ENCODE measurements around the gene JARID2.
"Not testable (repeated sequence)": the region's sequence is repeated elsewhere in the genome, so short reads cannot be mapped to it uniquely, and the experiment has no call there.

The JARID2 gene

DNA sequence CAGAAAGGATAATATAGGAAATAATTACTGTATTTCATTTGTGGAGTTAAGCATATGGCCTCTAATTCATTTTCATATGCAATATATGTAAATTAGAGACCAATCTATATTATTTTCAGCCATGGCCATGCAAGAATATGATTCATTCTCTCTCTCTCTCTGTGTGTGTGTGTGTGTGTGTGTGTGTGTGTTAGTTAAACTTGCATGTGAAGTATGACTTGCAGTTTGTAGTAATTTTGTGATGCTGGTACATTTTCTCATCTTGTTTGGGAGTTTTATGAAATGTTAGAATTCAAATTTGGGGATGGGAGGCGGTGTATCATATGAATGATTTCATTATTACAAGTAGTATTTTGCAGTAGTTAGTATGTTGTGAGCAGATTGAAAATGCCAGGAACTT, 74.8 kb downstream of the JARID2 start:
- H3K27me3 ChIP-seq (ENCODE audit: control insufficient read depth in 1 of 2, insufficient read depth in 2 of 2, low read length in 2 of 2), result no peaks in the 10 kb centered on the region
- H3K36me3 ChIP-seq (ENCODE audit: control insufficient read depth in 1 of 2, insufficient read depth in 2 of 2, low read length in 2 of 2), result no peaks in the 10 kb centered on the region
- H3K4me1 ChIP-seq (ENCODE audit: control insufficient read depth in 1 of 2, insufficient read depth in 2 of 2, low read length in 2 of 2), result peaks cover 17 to 44% of the 10 kb centered on the region in 2 donors
- no peak overlapping the region for H3K4me3 ChIP-seq (ENCODE audit: low read depth in 1 of 2, low read length in 2 of 2)
- H3K27ac ChIP-seq (ENCODE audit: low read depth, low read length), result no peak overlapping the region
- H3K9ac ChIP-seq (ENCODE audit: low read depth in 1 of 2, low read length in 2 of 2), result no peak overlapping the region
- H3K9me3 ChIP-seq (ENCODE audit: control insufficient read depth in 1 of 2, low read length in 2 of 2), result no peaks in the 10 kb centered on the region

DNA sequence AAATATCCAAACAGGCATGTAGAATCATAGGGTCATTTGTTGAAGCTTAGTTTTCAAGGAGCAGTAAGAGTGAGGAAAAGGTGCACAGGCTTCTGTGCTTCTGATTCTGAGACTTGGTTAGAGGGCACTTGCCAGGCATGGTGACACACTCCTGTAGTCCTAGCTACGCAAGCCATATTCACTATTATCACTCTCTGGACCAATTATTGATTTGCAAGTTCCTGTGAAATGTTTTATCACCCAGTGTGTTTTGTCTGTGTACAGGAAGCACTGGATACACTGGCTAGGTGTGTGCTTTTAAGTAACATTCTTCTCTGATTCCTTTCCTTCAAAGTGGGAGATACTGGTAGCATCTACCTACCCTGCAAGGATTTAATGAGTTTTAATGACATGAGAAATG, 76.3 kb downstream of the JARID2 start:
- H3K9me3 ChIP-seq (ENCODE audit: control insufficient read depth in 1 of 2, low read length in 2 of 2), result no peaks in the 10 kb centered on the region
- H3K9ac ChIP-seq (ENCODE audit: low read depth in 1 of 2, low read length in 2 of 2), result no peak overlapping the region
- peaks cover 21 to 54% of the 10 kb centered on the region in 2 donors for H3K4me1 ChIP-seq (ENCODE audit: control insufficient read depth in 1 of 2, insufficient read depth in 2 of 2, low read length in 2 of 2)
- no peaks in the 10 kb centered on the region for H3K36me3 ChIP-seq (ENCODE audit: control insufficient read depth in 1 of 2, insufficient read depth in 2 of 2, low read length in 2 of 2)
- no peak overlapping the region for H3K4me3 ChIP-seq (ENCODE audit: low read depth in 1 of 2, low read length in 2 of 2)
- no peak overlapping the region for H3K27ac ChIP-seq (ENCODE audit: low read depth, low read length)
- H3K27me3 ChIP-seq (ENCODE audit: control insufficient read depth in 1 of 2, insufficient read depth in 2 of 2, low read length in 2 of 2), result no peaks in the 10 kb centered on the region

DNA sequence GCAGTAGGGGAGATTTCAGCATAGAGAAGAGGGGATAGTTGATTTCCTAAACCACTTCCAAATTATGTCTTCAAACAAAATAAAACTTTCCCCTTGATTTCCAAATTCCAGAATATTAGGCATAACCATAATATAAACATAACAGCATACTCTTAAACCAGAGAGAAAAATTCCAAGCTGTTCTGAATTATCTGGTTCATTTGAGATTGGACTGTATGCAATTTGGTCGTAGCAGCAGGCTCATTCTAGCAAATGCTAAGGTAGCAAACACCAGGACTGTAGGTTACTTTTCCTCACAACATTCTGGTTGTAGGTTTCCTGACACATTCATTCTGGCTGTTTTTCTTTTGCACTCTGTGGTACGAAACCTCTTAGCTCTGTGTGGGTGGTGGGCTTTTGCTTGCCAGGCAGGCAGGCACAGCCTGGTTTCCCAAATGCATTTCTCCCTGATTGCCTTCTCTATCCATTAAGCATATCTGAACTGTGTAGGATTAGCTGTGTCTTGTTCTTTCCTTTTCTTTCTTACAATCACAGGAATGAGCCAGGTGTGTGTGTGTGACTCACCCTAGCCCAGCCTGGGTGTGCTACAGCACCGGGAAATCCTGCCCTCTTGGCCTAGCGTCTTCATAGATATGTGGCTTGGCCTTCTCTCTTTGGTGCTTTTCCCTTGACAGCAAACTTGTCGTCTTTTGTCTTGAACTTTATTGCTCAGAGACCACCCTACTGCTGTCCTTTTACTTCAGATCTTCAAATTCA, 77.1 kb downstream of the JARID2 start:
- Histone ChIP-seq H3K27me3 (ENCODE audit: control insufficient read depth in 1 of 2, insufficient read depth in 2 of 2, low read length in 2 of 2) (no peaks in the 10 kb centered on the region), H3K36me3 (ENCODE audit: control insufficient read depth in 1 of 2, insufficient read depth in 2 of 2, low read length in 2 of 2) (no peaks in the 10 kb centered on the region), H3K9me3 (ENCODE audit: control insufficient read depth in 1 of 2, low read length in 2 of 2) (no peaks in the 10 kb centered on the region), H3K27ac (ENCODE audit: low read depth, low read length) (no peak overlapping the region), H3K4me1 (ENCODE audit: control insufficient read depth in 1 of 2, insufficient read depth in 2 of 2, low read length in 2 of 2) (peaks cover 26 to 49% of the 10 kb centered on the region in 2 donors), H3K4me3 (ENCODE audit: low read depth in 1 of 2, low read length in 2 of 2) (no peak overlapping the region), H3K9ac (ENCODE audit: low read depth in 1 of 2, low read length in 2 of 2) (no peak overlapping the region)

DNA sequence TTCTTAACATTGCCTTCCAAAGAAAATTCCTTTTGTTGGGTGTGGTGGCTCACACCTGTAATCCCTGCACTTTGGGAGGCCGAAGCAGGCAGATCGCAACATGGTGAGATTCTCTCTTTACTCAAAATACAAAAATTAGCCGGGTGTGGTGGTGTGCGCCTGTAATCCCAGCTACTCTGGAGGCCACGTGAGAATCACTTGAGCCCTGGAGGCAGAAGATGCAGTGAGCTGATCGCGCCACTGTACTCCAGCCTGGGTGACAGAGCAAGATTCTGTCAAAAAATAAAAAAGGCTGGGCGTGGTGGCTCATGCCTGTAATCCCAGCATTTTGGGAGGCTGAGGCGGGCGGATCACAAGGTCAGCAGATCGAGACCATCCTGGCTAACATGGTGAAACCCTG, 77.7 kb downstream of the JARID2 start:
- not testable (repeated sequence) for H3K27ac ChIP-seq (ENCODE audit: low read depth, low read length); H3K36me3 ChIP-seq (ENCODE audit: control insufficient read depth in 1 of 2, insufficient read depth in 2 of 2, low read length in 2 of 2); H3K4me3 ChIP-seq (ENCODE audit: low read depth in 1 of 2, low read length in 2 of 2); H3K9me3 ChIP-seq (ENCODE audit: control insufficient read depth in 1 of 2, low read length in 2 of 2); H3K9ac ChIP-seq (ENCODE audit: low read depth in 1 of 2, low read length in 2 of 2); H3K27me3 ChIP-seq (ENCODE audit: control insufficient read depth in 1 of 2, insufficient read depth in 2 of 2, low read length in 2 of 2)
- peaks cover 28 to 53% of the 10 kb centered on the region in 2 donors for H3K4me1 ChIP-seq (ENCODE audit: control insufficient read depth in 1 of 2, insufficient read depth in 2 of 2, low read length in 2 of 2)

DNA sequence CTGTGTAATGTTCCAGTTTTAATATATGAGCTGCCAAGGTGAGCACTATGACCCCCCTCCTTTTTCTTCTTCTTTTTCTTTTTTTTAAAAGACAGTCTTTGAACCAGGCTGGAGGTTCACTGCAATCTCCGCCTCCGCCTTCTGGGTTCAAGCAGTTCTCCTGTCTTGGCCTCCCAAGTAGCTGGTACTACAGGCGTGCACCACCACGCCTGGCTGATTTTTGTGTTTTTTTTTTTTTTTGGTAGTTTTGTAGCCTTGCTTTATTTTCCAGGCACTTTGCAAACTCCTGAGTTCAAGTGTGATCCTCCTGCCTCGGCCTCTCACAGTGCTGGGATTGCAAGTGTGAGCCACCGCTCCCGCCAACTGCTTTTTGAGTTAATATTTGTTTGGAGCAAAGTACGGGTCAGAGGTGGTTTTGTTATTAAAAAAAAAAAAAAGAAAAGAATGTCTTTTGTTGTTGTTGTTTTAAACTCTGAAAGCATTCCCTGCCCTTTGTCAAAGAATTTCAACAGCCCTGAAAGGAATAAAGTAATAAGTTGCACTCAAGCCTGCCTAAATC, 78.6 kb downstream of the JARID2 start:
- Histone ChIP-seq H3K9me3 (ENCODE audit: control insufficient read depth in 1 of 2, low read length in 2 of 2) (no peaks in the 10 kb centered on the region), H3K36me3 (ENCODE audit: control insufficient read depth in 1 of 2, insufficient read depth in 2 of 2, low read length in 2 of 2) (no peaks in the 10 kb centered on the region), H3K4me3 (ENCODE audit: low read depth in 1 of 2, low read length in 2 of 2) (no peak overlapping the region), H3K27ac (ENCODE audit: low read depth, low read length) (no peak overlapping the region), H3K9ac (ENCODE audit: low read depth in 1 of 2, low read length in 2 of 2) (no peak overlapping the region), H3K27me3 (ENCODE audit: control insufficient read depth in 1 of 2, insufficient read depth in 2 of 2, low read length in 2 of 2) (no peaks in the 10 kb centered on the region), H3K4me1 (ENCODE audit: control insufficient read depth in 1 of 2, insufficient read depth in 2 of 2, low read length in 2 of 2) (peaks cover 37 to 60% of the 10 kb centered on the region in 2 donors)

DNA sequence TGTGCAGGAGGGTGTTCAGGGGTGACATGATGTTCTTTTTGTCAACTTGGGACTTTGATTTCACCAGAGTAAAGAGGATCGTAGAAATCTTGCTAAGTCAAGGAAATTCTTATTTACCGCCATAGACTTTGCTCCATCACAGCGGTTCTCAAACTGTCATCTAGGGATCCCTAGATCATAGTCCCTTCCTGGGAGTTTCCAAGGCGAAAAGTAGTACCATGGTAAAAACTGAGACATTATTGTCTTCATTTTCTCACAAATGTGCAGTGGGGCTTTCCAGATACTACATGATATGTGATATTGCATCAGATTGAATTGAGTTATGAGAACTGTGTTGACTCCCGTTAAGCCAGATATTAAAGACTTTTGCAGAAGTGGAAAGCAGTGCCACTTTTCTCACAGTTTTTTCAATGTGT, 79.7 kb downstream of the JARID2 start:
- Histone ChIP-seq H3K9ac (ENCODE audit: low read depth in 1 of 2, low read length in 2 of 2) (no peak overlapping the region), H3K4me3 (ENCODE audit: low read depth in 1 of 2, low read length in 2 of 2) (no peak overlapping the region), H3K36me3 (ENCODE audit: control insufficient read depth in 1 of 2, insufficient read depth in 2 of 2, low read length in 2 of 2) (no peaks in the 10 kb centered on the region), H3K4me1 (ENCODE audit: control insufficient read depth in 1 of 2, insufficient read depth in 2 of 2, low read length in 2 of 2) (peaks cover 45 to 66% of the 10 kb centered on the region in 2 donors), H3K27me3 (ENCODE audit: control insufficient read depth in 1 of 2, insufficient read depth in 2 of 2, low read length in 2 of 2) (no peaks in the 10 kb centered on the region), H3K9me3 (ENCODE audit: control insufficient read depth in 1 of 2, low read length in 2 of 2) (no peaks in the 10 kb centered on the region), H3K27ac (ENCODE audit: low read depth, low read length) (no peak overlapping the region)

DNA sequence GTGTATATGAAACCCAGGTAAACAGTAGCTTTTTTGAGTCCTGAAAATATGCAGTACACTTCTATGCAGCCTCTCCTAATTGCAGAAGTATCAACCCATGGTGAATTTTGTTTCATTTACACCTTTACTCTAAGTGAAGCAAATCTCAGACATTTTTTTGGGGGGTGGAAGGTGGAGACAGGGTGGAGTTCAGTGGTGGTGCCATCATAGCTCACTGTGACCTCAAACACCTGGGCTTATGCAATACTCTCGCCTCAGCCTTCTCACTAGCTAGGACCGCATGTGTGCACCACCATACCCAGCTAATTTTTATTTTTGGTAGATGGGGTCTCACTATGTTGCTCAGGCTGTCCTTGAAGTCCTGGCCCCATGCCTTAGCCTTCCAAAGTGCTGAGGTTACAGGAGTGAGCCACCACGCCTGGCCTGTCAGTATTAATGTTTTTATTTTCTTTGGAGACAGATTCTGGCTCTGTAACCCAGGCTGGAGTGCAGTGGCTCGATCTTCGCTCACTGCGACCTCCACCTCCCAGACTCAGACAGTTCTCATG, 80.3 kb downstream of the JARID2 start:
- Histone ChIP-seq H3K9me3 (ENCODE audit: control insufficient read depth in 1 of 2, low read length in 2 of 2) (no peaks in the 10 kb centered on the region), H3K27ac (ENCODE audit: low read depth, low read length) (no peak overlapping the region), H3K4me1 (ENCODE audit: control insufficient read depth in 1 of 2, insufficient read depth in 2 of 2, low read length in 2 of 2) (peaks cover 47 to 60% of the 10 kb centered on the region in 2 donors), H3K27me3 (ENCODE audit: control insufficient read depth in 1 of 2, insufficient read depth in 2 of 2, low read length in 2 of 2) (no peaks in the 10 kb centered on the region), H3K4me3 (ENCODE audit: low read depth in 1 of 2, low read length in 2 of 2) (no peak overlapping the region), H3K9ac (ENCODE audit: low read depth in 1 of 2, low read length in 2 of 2) (no peak overlapping the region), H3K36me3 (ENCODE audit: control insufficient read depth in 1 of 2, insufficient read depth in 2 of 2, low read length in 2 of 2) (no peaks in the 10 kb centered on the region)

DNA sequence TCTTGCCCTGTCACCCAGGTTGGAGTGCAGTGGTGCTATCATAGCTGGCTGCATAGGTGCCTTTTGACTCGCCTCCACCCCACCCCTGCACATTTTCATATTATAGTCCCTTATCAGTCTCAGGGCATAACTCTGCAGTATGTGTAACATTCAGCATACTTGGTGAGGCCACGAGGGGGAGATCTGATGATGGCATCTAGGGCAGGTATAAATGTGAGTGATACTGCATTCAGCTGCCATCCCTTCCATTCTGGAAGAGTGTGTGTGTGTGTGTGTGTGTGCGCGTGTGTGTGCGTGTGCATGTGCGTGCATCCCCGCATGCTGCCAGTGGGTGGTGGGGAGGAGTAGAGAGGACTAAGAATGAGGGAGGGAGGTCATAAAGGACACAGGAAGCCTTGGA, 81.4 kb downstream of the JARID2 start:
- Histone ChIP-seq H3K4me1 (ENCODE audit: control insufficient read depth in 1 of 2, insufficient read depth in 2 of 2, low read length in 2 of 2) (peaks cover 47 to 52% of the 10 kb centered on the region in 2 donors), H3K27ac (ENCODE audit: low read depth, low read length) (no peak overlapping the region), H3K4me3 (ENCODE audit: low read depth in 1 of 2, low read length in 2 of 2) (no peak overlapping the region), H3K9ac (ENCODE audit: low read depth in 1 of 2, low read length in 2 of 2) (no peak overlapping the region), H3K27me3 (ENCODE audit: control insufficient read depth in 1 of 2, insufficient read depth in 2 of 2, low read length in 2 of 2) (no peaks in the 10 kb centered on the region), H3K9me3 (ENCODE audit: control insufficient read depth in 1 of 2, low read length in 2 of 2) (no peaks in the 10 kb centered on the region), H3K36me3 (ENCODE audit: control insufficient read depth in 1 of 2, insufficient read depth in 2 of 2, low read length in 2 of 2) (no peaks in the 10 kb centered on the region)

DNA sequence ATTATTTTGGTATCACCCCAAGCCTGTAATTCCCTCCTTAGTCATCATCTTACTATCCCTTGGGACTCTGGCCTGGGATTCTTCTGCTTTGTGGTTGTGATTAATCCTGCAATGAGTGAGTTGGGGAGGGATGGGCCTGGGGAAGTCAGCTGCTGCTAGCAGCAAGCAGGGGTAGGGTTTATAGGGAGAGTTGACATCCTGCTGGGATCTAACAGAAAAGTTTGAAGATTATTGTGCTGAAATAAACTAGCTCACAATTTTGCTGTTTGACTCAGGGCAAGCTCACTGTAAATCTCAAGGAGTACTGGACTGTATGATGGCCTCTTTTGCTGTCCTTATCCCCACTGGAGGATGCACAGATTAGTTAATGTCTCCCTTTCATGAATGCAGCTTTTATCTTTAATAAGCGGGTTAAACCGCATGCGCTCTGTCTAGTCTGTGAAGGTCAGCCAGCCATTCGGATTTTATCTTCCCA, 83.4 kb downstream of the JARID2 start:
- Histone ChIP-seq H3K4me1 (ENCODE audit: control insufficient read depth in 1 of 2, insufficient read depth in 2 of 2, low read length in 2 of 2) (peaks cover 33 to 38% of the 10 kb centered on the region in 2 donors), H3K9ac (ENCODE audit: low read depth in 1 of 2, low read length in 2 of 2) (no peak overlapping the region), H3K27ac (ENCODE audit: low read depth, low read length) (no peak overlapping the region), H3K9me3 (ENCODE audit: control insufficient read depth in 1 of 2, low read length in 2 of 2) (no peaks in the 10 kb centered on the region), H3K36me3 (ENCODE audit: control insufficient read depth in 1 of 2, insufficient read depth in 2 of 2, low read length in 2 of 2) (no peaks in the 10 kb centered on the region), H3K4me3 (ENCODE audit: low read depth in 1 of 2, low read length in 2 of 2) (no peak overlapping the region), H3K27me3 (ENCODE audit: control insufficient read depth in 1 of 2, insufficient read depth in 2 of 2, low read length in 2 of 2) (no peaks in the 10 kb centered on the region)

DNA sequence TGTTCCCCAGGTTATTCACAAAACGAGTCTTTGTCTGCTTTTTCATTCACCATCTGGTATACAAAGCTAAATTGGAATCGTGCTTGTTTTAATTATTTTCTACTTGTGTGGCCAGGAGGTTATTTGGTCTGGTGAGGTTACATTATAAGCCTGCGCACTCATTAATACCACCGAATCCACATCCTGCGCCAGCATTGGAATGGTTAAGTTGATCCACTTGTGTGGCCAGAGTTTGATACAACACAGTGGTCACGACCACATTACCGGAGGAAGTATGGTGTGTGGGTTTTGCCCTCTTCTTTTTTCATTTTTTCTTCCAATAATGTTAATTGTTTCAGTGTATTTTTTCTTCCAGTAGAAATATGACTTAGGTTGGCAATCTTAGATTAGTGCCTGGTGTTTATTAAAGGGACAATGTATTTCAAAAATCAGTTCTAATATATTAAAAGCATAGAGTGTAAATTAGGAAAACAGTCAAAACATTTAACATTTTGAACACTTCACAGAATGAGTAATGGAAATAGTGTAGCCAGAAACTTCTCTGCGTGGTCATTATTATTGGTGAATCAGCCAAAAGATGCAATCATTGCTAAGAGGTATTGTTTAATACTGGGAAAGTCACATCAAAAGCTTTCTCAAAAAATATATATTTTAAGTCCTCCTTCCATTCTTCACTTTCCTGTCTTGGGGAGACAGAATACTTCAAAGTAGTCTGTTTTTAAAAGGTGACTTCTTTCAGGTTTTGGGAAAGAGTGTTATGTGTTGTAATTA, 84.5 kb downstream of the JARID2 start:
- Histone ChIP-seq H3K4me1 (ENCODE audit: control insufficient read depth in 1 of 2, insufficient read depth in 2 of 2, low read length in 2 of 2) (peaks cover 33 to 38% of the 10 kb centered on the region in 2 donors), H3K27ac (ENCODE audit: low read depth, low read length) (no peak overlapping the region), H3K27me3 (ENCODE audit: control insufficient read depth in 1 of 2, insufficient read depth in 2 of 2, low read length in 2 of 2) (no peaks in the 10 kb centered on the region), H3K36me3 (ENCODE audit: control insufficient read depth in 1 of 2, insufficient read depth in 2 of 2, low read length in 2 of 2) (no peaks in the 10 kb centered on the region), H3K9ac (ENCODE audit: low read depth in 1 of 2, low read length in 2 of 2) (no peak overlapping the region), H3K9me3 (ENCODE audit: control insufficient read depth in 1 of 2, low read length in 2 of 2) (no peaks in the 10 kb centered on the region), H3K4me3 (ENCODE audit: low read depth in 1 of 2, low read length in 2 of 2) (no peak overlapping the region)

All from duodenal mucosa (tissue), 2 donors.